HepG2 (cell line): ENCODE measurements around the gene HUNK. TPM values are rescaled to one million over a fixed set of nuclear protein-coding genes. Genes with fewer than 3 reads are reported as not detected.
A peak's percentile ranks its signal among the peaks of the same experiment; 100 is the strongest.

Experiments
- ATAC-seq: fragments of 200-7000 bp; cut with Tn5 transposase; 3 replicates; pipeline ENCODE4 v1.9.1; 2020; ENCODE audit warnings: mild to moderate bottlenecking, moderate library complexity
- BruUV-seq: library from RNA; stranded (reverse); fragments of 400-500 nt; replicated peaks from 2 replicates; lab custom pipeline; 2021; lab: Mats Ljungman, UMichigan
- CTCF ChIA-PET: fragments of 300-600 bp; formaldehyde crosslinking; extraction: SDS; loops from one replicate; lab custom pipeline; 2021; ENCODE audit warnings: low total read pairs, inconsistent platforms, low intra/inter-chr PET ratio; lab: Yijun Ruan, JAX
- POLR2A ChIA-PET: fragments of 350-600 bp; sonication (Branson Sonifier 250); formaldehyde crosslinking; loops from one replicate; lab custom pipeline; 2020; ENCODE audit warnings: antibody characterized with exemption, inconsistent platforms; lab: Yijun Ruan, JAX
- DNase-seq: peaks from one replicate; pipeline ENCODE4 v3.0.0-alpha.2; 2015; ENCODE audit warnings: low spot score
- FAIRE-seq: peaks from 3 replicates; lab custom pipeline; 2011; peaks lifted over from hg19 to GRCh38; lab: Jason Lieb, UNC
- H2AFZ ChIP-seq: one replicate; pipeline ENCODE4 v1.6.1; 2011; ENCODE audit warnings: low read length, inconsistent platforms
- H3K27ac ChIP-seq: fragments of 300-600 bp; 3 replicates; pipeline ENCODE4 v1.8.0; 2011; ENCODE audit warnings: mixed run types, mild to moderate bottlenecking, mixed read lengths, low read length, inconsistent platforms; ENCODE audit not compliant: insufficient read depth; ENCODE audit errors: extremely low read length
- H3K27me3 ChIP-seq, 2 experiments: fragments of 200-600 bp in 1 of 2; 2 replicates in 1 of 2; 3 replicates in 1 of 2; pipeline versions ENCODE4 v1.6.0 to v1.8.0; 2011; ENCODE audit warnings: low read length in 2 of 2, mild to moderate bottlenecking in 2 of 2, moderate library complexity in 2 of 2, inconsistent platforms in 1 of 2; ENCODE audit not compliant: insufficient read depth in 2 of 2, control insufficient read depth in 1 of 2
- H3K36me3 ChIP-seq, 2 experiments: fragments of 200-600 bp in 1 of 2; replicated peaks in 1 of 2; 2 replicates in 1 of 2; 3 replicates in 1 of 2; pipeline versions ENCODE4 v1.5.1 to v1.8.0; 2011; ENCODE audit warnings: low read length in 2 of 2, inconsistent platforms in 1 of 2; ENCODE audit not compliant: insufficient read depth in 2 of 2, control insufficient read depth in 1 of 2
- H3K4me1 ChIP-seq: 2 replicates; pipeline ENCODE4 v1.5.1; 2012; ENCODE audit warnings: low read length, inconsistent platforms; ENCODE audit not compliant: insufficient read depth
- H3K4me2 ChIP-seq: 2 replicates; pipeline ENCODE4 v1.6.0; 2011; ENCODE audit warnings: low read depth, low read length, inconsistent platforms
- H3K4me3 ChIP-seq, 3 experiments: fragments of 200-600 bp in 1 of 3; sonication (generic), shearing (Covaris generic) in 1 of 3; replicated peaks in 1 of 3; 2 replicates each; pipeline ENCODE4 v1.5.1; 2011 to 2016; ENCODE audit warnings: low read length in 3 of 3, inconsistent platforms in 2 of 3, low read depth in 2 of 3, mild to moderate bottlenecking in 2 of 3, control low read depth in 1 of 3, mixed read lengths in 1 of 3; ENCODE audit not compliant: insufficient read depth in 1 of 3
- H3K79me2 ChIP-seq: one replicate; pipeline ENCODE4 v1.6.1; 2011; ENCODE audit warnings: low read length, inconsistent platforms; ENCODE audit not compliant: insufficient read depth
- H3K9ac ChIP-seq: 2 replicates; pipeline ENCODE4 v1.6.0; 2011; ENCODE audit warnings: mild to moderate bottlenecking, low read depth, low read length, inconsistent platforms; ENCODE audit not compliant: insufficient read depth
- H3K9me3 ChIP-seq: 2 replicates; pipeline ENCODE4 v1.5.1; 2012; ENCODE audit warnings: mild to moderate bottlenecking, low read length
- H4K20me1 ChIP-seq: 2 replicates; pipeline ENCODE4 v1.6.0; 2011; ENCODE audit warnings: inconsistent platforms, mild to moderate bottlenecking, low read length, moderate library complexity; ENCODE audit not compliant: insufficient read depth
- CBX5 ChIP-seq: sonication (generic); formaldehyde crosslinking; IDR thresholded peaks from 2 replicates; pipeline ENCODE4 v1.4.0; 2020; ENCODE audit warnings: missing genetic modification reagents, borderline replicate concordance
- ELK4 ChIP-seq: sonication (generic); formaldehyde crosslinking; IDR thresholded peaks from 2 replicates; pipeline ENCODE4 v1.9.0; 2021; ENCODE audit warnings: missing genetic modification reagents, borderline replicate concordance
- MAFF ChIP-seq: IDR thresholded peaks from 2 replicates; pipeline ENCODE4 v1.6.1; 2011; ENCODE audit warnings: low read depth, low read length, improper control_type of control experiment
- NR2F6 ChIP-seq, 2 experiments: IDR thresholded peaks; 2 replicates each; pipeline ENCODE4 v1.6.1; 2016; ENCODE audit warnings: antibody characterized with exemption in 1 of 2, mild to moderate bottlenecking in 1 of 2
- SATB2 ChIP-seq: sonication (generic); formaldehyde crosslinking; IDR thresholded peaks from 2 replicates; pipeline ENCODE4 v1.5.0; 2020; ENCODE audit warnings: missing genetic modification reagents
- SMARCC2 ChIP-seq: fragments of 450-650 bp; IDR thresholded peaks from 2 replicates; pipeline ENCODE4 v1.6.1; 2017; ENCODE audit warnings: antibody characterized with exemption, mild to moderate bottlenecking
- SPEN ChIP-seq: sonication (generic); formaldehyde crosslinking; IDR thresholded peaks from 2 replicates; pipeline ENCODE4 v1.5.1; 2020; ENCODE audit warnings: low read depth, mild to moderate bottlenecking, missing genetic modification reagents
- TOE1 ChIP-seq: sonication (generic); formaldehyde crosslinking; IDR thresholded peaks from 2 replicates; pipeline ENCODE4 v1.4.0; 2020; ENCODE audit warnings: mild to moderate bottlenecking, missing genetic modification reagents
- ZMYM4 ChIP-seq: sonication (generic); formaldehyde crosslinking; IDR thresholded peaks from 2 replicates; pipeline ENCODE4 v1.8.1; 2023; ENCODE audit warnings: mild to moderate bottlenecking, missing genetic modification reagents
- ZNF224 ChIP-seq: sonication (generic); formaldehyde crosslinking; IDR thresholded peaks from 2 replicates; pipeline ENCODE4 v1.5.0; 2020; ENCODE audit warnings: mild to moderate bottlenecking, missing genetic modification reagents
- ZNF281 ChIP-seq: sonication (generic); formaldehyde crosslinking; IDR thresholded peaks from 2 replicates; pipeline ENCODE4 v1.4.0; 2020; ENCODE audit warnings: missing genetic modification reagents, borderline replicate concordance
- ZNF430 ChIP-seq: sonication (generic); formaldehyde crosslinking; IDR thresholded peaks from 2 replicates; pipeline ENCODE4 v1.9.0; 2021; ENCODE audit warnings: mild to moderate bottlenecking, missing genetic modification reagents
- ZNF431 ChIP-seq: sonication (generic); formaldehyde crosslinking; IDR thresholded peaks from 2 replicates; pipeline ENCODE4 v1.9.0; 2022; ENCODE audit warnings: missing genetic modification reagents, low read depth, mild to moderate bottlenecking, borderline replicate concordance
- ZNF746 ChIP-seq: sonication (generic); formaldehyde crosslinking; IDR thresholded peaks from 2 replicates; pipeline ENCODE4 v1.8.0; 2022; ENCODE audit warnings: mild to moderate bottlenecking, missing genetic modification reagents
- ZNF816 ChIP-seq: sonication (generic); formaldehyde crosslinking; IDR thresholded peaks from 2 replicates; pipeline ENCODE4 v1.8.0; 2022; ENCODE audit warnings: missing genetic modification reagents, mild to moderate bottlenecking, borderline replicate concordance
- WGBS: methylation state at CpG from one replicate; pipeline ENCODE4 v1.1.6; 2017; ENCODE audit warnings: low lambda C conversion rate; 5-methylcytosine and 5-hydroxymethylcytosine counted together
- in situ Hi-C: cut with HindIII; loops from 2 replicates; pipeline ENCODE4 v1.10.0; 2017; ENCODE audit warnings: low pct_unique_long_range_greater_than_20kb; ENCODE audit not compliant: extremely low pct_ligation_motif_present
- intact Hi-C: fragments of 100-400 bp; cut with micrococcal nuclease; formaldehyde crosslinking; loops from one replicate; pipeline ENCODE4 v1.10.0; 2022; ENCODE audit not compliant: unreplicated experiment
- polyA plus RNA-seq, 8 experiments: library from polyadenylated mRNA; depleted of rRNA in 3 of 8; stranded (reverse) in 7 of 8; unstranded in 1 of 8; fragments of >200 nt; fragmentation: Illumina TruSeq in 4 of 8; extraction: Trizol in 4 of 8; gene quantifications; 2 replicates each; pipeline versions ENCODE4 v1.2.1 to v1.2.3, GENCODE V29; 2011 to 2016; ENCODE audit warnings: low read depth in 4 of 8, missing spikeins in 1 of 8, mixed read lengths in 1 of 8; ENCODE audit not compliant: insufficient read depth in 1 of 8
- total RNA-seq, 5 experiments: library from RNA; depleted of rRNA; stranded (reverse); fragments of >200 nt; fragmentation: Illumina TruSeq; extraction: Trizol; gene quantifications; 2 replicates each; pipeline ENCODE4 v1.2.3, GENCODE V29; 2016; ENCODE audit warnings: low read depth in 1 of 5
- TF ChIP-seq, protein P1 (sequence below): fragments of 450-650 bp; IDR thresholded peaks from 2 replicates; pipeline ENCODE4 v1.6.1; 2017
- TF ChIP-seq, protein P2 (sequence below): sonication (generic); formaldehyde crosslinking; IDR thresholded peaks from 2 replicates; pipeline ENCODE4 v1.8.0; 2022; ENCODE audit warnings: mild to moderate bottlenecking, missing genetic modification reagents, borderline replicate concordance

The HUNK gene
- total and polyA plus RNA-seq, 2 of the 13 experiments (the other 11 are each of a cell fraction or from before 2014, with no cell fraction given): 1.8 to 1.9 TPM

DNA sequence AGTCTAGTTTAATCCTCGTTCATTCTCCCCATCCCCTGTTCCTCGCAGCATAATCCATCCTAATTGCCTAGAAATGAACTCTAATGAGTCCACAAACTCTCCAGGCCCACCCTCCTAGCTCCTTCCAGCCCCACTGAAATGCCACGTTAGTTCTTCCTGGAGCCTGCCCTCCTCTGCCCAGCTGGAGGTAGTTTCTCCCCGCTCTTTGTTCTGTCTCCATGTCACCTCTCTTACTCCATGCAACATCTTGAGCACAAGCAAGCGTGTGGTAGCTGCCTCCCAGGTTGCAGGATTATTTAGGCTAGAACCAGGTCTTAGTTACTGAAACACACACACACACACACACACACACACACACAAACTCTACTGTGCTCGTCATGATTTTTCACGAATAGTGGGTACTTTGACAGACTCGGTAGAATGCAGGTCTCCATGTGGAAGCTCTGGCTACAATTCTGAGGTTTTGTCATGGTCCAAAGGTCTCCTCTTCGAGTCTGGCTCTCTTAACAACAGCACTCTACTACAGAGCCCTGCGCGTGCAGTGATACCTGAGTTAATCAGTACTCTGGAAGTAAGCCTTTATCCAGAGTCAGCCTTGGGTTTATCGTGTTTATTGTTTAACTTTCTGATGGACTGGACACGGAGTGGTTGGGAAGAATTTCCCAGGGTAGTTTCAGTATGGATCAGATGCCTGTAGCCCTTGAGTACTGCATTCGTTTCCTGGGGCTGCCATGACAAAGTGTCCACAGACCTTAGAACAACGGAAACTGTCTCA lies 27.5 kb downstream of the HUNK start:
- Histone ChIP-seq H3K9me3 (no peaks in the 10 kb centered on the region), H3K79me2 (peaks cover 21% of the 10 kb centered on the region), H2AFZ (no peak overlapping the region), H4K20me1 (no peaks in the 10 kb centered on the region), H3K9ac (peak overlapping the region; percentile 83), H3K36me3 (no peaks in the 10 kb centered on the region), H3K27ac (peak overlapping the region; percentile 97), H3K4me3 (peak overlapping the region; percentile 30 to 67 (median 57)), H3K4me1 (peaks cover 82% of the 10 kb centered on the region), H3K4me2 (peak overlapping the region; percentile 97), H3K27me3 (no peaks in the 10 kb centered on the region)
- WGBS: 19% methylated on average over 12 of the region's 15 CpGs
- intact Hi-C loops (loop anchor here (1.0 to 2.0 kb wide), 3 partner anchors 8 to 28 kb away; partner anchors contain the start of gene HUNK), in situ Hi-C loops (no loop called here)
- FAIRE-seq: peak; percentile 87
- POLR2A ChIA-PET: interaction anchor here (0.6 to 3.2 kb wide), 15 partner anchors 9 to 378 kb away, joined by 3 to 22 read pairs (median 4); partner anchors contain the start of genes HUNK, MIS18A and SCAF4
- ATAC-seq: peak; percentile 99
- CTCF ChIA-PET: interaction anchor here (1.1 kb wide), 1 partner anchor 27 kb away, joined by 3 read pairs; no protein-coding TSS in a partner anchor
- TSS peak; percentile 72 for BruUV-seq
- DNase-seq: peak; percentile 99
- TF ChIP-seq SATB2 (CRISPR knock-in tag): no peak
- TF ChIP-seq CBX5 (CRISPR knock-in tag): 0 out of 2 replicates have a peak, but pooled peaks have one; percentile 25
- no peak for TF ChIP-seq ZNF816
- no peak for TF ChIP-seq MAFF
- no peak for TF ChIP-seq SPEN (CRISPR knock-in tag)
- no peak for TF ChIP-seq SMARCC2
- TF ChIP-seq, protein P1, sequence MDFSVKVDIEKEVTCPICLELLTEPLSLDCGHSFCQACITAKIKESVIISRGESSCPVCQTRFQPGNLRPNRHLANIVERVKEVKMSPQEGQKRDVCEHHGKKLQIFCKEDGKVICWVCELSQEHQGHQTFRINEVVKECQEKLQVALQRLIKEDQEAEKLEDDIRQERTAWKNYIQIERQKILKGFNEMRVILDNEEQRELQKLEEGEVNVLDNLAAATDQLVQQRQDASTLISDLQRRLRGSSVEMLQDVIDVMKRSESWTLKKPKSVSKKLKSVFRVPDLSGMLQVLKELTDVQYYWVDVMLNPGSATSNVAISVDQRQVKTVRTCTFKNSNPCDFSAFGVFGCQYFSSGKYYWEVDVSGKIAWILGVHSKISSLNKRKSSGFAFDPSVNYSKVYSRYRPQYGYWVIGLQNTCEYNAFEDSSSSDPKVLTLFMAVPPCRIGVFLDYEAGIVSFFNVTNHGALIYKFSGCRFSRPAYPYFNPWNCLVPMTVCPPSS: no peak
- TF ChIP-seq NR2F6 (IDR thresholded peaks at IDR 0.05): no peak
- TF ChIP-seq NR2F6 (CRISPR knock-in tag; IDR thresholded peaks at IDR 0.05): peak; percentile 24; the same call in 1 of the 2 replicates
- no peak for TF ChIP-seq ELK4 (CRISPR knock-in tag)
- no peak for TF ChIP-seq ZNF746 (CRISPR knock-in tag)
- TF ChIP-seq, protein P2, sequence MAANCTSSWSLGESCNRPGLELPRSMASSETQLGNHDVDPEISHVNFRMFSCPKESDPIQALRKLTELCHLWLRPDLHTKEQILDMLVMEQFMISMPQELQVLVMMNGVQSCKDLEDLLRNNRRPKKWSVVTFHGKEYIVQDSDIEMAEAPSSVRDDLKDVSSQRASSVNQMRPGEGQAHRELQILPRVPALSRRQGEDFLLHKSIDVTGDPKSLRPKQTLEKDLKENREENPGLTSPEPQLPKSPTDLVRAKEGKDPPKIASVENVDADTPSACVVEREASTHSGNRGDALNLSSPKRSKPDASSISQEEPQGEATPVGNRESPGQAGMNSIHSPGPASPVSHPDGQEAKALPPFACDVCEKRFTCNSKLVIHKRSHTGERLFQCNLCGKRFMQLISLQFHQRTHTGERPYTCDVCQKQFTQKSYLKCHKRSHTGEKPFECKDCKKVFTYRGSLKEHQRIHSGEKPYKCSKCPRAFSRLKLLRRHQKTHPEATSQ (CRISPR knock-in tag): no peak
- TF ChIP-seq ZNF224: no peak
- TF ChIP-seq ZMYM4 (CRISPR knock-in tag): peak; percentile 83
- peak; percentile 22; the same call in 1 of the 2 replicates for TF ChIP-seq ZNF281 (CRISPR knock-in tag)
- no peak for TF ChIP-seq ZNF431 (CRISPR knock-in tag)
- TF ChIP-seq ZNF430 (CRISPR knock-in tag): no peak
- 0 out of 2 replicates have a peak, but pooled peaks have one; percentile 29 for TF ChIP-seq TOE1
